NCI-H2107 (cell line): ENCODE measurements around the gene DBH.

ENCODE experiments used
- DNase-seq: peaks from one replicate; lab custom pipeline; 2025; lab: John Stamatoyannopoulos, UW

Gene DBH

GRCh38 chr9:133701981-133702797, 66.0 kb downstream of the DBH start:
- peak; percentile 56 for DNase-seq

GRCh38 chr9:133702798-133703590, 66.8 kb downstream of the DBH start:
- DNase-seq: no peak

- DNase-seq: peak; percentile 87
Observed at GRCh38 chr9:133703591-133704399, 67.6 kb downstream of the DBH start.

GRCh38 chr9:133704711-133705181, 68.6 kb downstream of the DBH start:
- no peak for DNase-seq

- DNase-seq: no peak
Observed at GRCh38 chr9:133705576-133705975, 69.4 kb downstream of the DBH start.

- DNase-seq: no peak
Observed at GRCh38 chr9:133706307-133707050, 70.3 kb downstream of the DBH start.

- no peak for DNase-seq
Observed at GRCh38 chr9:133707065-133707762, 71.1 kb downstream of the DBH start.

GRCh38 chr9:133707763-133708245, 71.6 kb downstream of the DBH start:
- DNase-seq: no peak

- DNase-seq: no peak
Observed at GRCh38 chr9:133708246-133709014, 72.3 kb downstream of the DBH start.
